Lung microvascular endothelial cell (primary cell): ENCODE data around the gene VWA5B2. TPM values are rescaled to one million over a fixed set of nuclear protein-coding genes. Genes with fewer than 3 reads are reported as not detected.

Source experiments
- DNase-seq, 2 donors: peaks; one replicate each; pipeline versions ENCODE4 v3.0.0 to v3.0.0-alpha.2; 2010; ENCODE audit warnings: low read depth in 2 of 2
- total RNA-seq: library from RNA; depleted of rRNA; stranded (reverse); fragments of >200 nt; gene quantifications from 2 replicates; pipeline ENCODE4 v1.2.1, GENCODE V29; 2014

The VWA5B2 gene
- total RNA-seq: under 0.01 TPM in 1 of 2 replicates, not detected in the other

DNA sequence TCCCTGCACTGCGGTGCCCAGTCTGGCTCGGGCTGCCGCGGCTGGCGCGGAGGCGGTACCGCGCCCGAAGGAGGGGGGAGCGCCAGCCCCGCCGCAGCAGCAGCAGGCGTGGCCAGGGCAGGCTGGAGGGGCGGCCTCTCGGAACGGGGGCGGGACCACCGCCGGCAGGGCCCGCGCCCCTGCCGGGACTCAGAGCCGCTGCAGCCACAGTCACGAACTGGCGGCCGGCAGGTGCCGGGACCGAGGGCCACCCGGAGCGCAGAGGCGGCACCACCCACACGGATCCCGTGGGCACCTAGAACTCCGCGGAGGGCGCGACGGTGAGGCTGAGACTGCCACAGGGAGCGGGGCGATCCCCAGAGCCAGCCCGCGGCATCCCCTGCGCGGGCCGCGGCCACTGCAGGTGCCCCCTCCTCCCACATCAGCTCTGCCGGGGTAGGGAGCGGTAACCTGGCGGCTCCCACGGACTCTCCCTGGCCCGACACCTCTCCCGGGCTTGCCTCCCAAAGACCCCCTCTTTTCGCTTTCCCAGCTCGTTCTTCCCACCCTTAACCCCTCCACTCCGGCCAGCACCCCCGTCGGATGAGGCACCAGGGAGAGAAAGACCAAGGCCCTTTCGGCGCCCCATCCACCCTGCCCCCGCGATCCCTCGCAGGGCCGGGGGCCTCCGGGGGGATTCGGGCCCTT lies at the start of gene VWA5B2:
Gene VWA5B2, plus strand, starts transcription at position 192 of the 687 bp plus-strand sequence. CDS start 944 bp downstream, outside the sequence.
- DNase-seq: peak; percentile 40 to 74

DNA sequence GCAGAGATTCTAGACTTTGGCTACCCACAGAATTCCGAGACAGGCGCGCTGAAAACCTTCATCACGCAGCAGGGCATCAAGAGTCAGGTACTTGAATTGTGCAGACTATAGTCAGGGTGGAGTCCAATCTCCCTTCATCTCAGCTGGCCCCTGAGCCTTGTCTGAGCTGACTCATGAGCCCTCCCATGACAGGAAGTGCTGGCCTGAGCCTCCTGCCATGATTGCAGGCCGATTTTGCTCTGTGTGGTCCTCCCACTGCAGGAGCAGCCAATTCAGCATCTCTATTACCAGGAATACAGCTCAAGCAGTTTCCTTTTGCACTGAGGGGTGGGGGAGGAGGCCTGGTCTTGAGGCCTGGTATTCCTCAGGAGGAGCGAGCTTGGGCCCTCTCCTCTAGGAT lies 49.2 kb upstream of the VWA5B2 start:
- DNase-seq: peak; percentile 15 to 86

DNA sequence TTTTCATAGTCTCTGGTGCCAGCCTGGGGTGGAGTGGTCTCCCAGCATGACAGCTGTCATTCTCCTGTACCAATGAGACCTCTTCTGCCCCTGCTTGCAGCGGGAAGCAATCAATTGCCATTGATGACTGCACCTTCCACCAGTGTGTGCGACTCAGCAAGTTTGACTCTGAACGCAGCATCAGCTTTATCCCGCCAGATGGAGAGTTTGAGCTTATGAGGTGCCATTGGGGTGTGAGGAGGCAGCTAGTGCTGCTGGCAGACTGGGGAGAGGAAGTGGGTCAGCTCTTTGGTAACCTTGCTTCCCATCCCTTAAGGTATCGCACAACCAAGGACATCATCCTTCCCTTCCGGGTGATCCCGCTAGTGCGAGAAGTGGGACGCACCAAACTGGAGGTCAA lies 47.8 kb upstream of the VWA5B2 start:
- no peak for DNase-seq

DNA sequence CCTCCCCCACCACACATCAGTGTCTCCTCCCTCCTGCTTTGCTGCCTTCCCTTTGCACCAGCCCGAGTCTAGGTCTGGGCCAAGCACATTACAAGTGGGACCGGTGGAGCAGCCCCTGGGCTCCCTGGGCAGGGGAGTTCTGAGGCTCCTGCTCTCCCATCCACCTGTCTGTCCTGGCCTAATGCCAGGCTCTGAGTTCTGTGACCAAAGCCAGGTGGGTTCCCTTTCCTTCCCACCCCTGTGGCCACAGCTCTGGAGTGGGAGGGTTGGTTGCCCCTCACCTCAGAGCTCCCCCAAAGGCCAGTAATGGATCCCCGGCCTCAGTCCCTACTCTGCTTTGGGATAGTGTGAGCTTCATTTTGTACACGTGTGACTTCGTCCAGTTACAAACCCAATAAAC lies 45.7 kb upstream of the VWA5B2 start:
- DNase-seq: no peak

- no peak for DNase-seq
Observed at GRCh38 chr3:184184546-184185230, 44.7 kb upstream of the VWA5B2 start.

DNA sequence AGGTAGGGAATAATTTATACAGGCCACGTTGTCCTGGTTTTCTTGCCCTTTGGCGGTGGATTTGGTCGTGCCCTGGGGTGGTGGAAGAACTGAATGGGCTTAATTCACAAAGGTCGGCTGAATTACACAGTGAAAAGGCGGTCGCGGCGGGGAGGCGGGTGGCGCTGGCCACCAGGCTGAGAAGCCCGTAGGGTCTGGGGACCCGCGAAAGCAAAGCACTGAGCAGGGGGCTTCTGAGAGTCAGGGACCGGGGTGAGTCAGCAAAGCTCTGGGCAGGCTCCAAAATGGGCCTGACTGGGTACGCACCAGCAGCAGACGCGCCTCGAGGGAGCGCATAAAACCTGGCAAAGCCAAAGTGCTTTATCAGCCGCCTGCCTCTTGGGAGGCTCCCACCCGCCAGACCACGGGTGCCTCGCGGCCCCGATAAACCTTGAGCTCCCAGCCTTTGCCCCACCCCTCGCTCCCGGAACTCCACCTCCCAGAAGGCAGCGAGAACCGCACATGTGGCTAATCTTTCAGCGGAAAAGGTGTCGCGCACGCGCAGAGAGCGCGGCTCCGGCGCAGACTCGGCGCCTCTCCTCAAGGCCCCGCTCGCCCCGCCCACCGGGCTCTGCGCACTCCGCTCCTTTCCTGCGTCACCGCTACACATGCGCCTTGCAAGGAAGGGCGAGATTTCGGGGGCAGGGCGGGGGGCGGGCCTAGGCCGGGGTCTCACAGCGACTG lies 43.8 kb upstream of the VWA5B2 start:
- DNase-seq: peak; percentile 99

DNA sequence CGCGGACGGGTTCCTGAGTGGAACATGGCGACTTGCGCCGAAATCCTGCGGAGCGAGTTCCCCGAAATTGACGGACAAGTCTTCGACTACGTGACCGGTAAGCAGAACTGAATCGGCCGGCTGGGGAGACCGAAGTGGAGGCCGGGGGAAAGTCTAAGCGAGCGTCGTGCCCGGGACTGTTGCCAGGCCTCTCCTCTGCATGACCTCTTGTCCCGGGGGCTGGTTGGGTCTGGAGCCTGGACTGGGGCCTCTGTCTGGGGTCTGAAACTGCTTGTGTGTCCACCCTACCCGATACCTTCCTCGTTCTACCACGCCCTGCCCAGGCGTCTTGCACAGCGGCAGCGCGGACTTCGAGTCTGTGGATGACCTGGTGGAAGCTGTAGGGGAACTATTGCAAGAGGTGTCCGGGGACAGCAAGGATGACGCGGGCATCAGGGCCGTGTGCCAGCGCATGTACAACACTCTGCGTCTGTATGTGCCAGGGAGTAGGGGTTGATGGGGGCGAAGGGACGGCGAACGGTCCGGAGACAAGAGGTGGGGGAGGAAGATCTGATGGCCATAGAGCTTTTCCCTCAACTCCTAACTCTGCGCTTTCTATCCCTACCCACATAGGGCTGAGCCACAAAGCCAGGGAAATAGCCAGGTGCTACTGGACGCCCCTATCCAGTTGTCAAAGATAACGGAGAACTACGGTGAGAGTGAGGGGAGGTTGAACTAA lies 43.0 kb upstream of the VWA5B2 start, which contains the start of gene ABCF3:
Gene ABCF3, plus strand, starts transcription at position 16 of the 718 bp plus-strand sequence. Its CDS starts 9 bp downstream, at position 25.
- peak; percentile 51 to 59 for DNase-seq

DNA sequence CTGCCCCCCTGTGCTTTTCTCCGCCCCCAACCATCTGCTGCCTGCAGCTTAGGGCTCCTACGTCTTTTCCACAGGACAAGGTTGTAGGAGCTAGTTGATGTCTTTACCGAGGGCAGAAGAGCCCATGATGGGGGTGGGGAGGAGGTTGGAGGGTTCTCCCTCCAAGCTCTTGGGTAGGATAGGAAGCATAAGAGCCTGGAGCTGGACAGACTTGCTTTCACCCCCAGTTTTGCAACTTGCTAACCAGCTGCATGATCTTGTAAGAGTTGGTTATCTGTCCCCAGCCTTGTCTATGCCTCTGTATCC lies 42.5 kb upstream of the VWA5B2 start:
- DNase-seq: no peak

GRCh38 chr3:184188080-184188479 lies 41.3 kb upstream of the VWA5B2 start:
- DNase-seq: no peak

DNA sequence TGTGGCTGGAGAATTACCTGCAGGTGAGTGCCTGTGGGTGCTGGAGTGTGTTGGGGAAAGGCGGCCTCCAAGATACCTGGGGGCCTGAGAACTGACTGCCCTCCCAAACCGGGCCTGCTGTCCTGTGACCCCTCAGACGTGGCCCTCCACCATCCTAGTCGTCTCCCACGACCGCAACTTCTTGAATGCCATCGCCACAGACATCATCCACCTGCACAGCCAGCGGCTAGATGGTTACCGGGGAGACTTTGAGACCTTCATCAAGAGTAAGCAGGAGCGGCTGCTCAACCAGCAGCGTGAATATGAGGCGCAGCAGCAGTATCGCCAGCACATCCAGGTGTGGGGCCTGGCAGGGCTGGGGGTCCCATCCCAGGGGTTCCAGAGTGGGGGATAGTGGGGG lies 40.0 kb upstream of the VWA5B2 start:
- no peak for DNase-seq

DNA sequence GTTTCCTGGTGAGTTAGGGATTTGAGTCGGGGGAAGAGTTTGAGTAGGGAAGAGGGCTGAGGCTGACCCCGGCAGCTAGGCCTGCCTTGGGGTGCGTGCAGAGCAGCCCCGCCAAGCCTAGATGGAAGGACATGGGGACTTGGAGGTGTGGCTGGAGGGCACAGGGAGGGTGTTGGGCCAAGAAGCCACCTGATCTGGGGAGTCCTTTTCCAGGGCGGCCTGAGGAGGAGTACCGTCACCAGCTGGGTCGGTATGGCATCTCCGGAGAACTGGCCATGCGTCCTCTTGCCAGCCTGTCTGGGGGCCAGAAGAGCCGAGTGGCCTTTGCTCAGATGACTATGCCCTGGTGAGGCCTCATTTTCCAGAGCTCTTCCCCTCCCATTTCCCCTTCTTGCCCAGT lies 36.5 kb upstream of the VWA5B2 start:
- no peak for DNase-seq

- no peak for DNase-seq
Observed at GRCh38 chr3:184193991-184194539, 35.3 kb upstream of the VWA5B2 start.

DNA sequence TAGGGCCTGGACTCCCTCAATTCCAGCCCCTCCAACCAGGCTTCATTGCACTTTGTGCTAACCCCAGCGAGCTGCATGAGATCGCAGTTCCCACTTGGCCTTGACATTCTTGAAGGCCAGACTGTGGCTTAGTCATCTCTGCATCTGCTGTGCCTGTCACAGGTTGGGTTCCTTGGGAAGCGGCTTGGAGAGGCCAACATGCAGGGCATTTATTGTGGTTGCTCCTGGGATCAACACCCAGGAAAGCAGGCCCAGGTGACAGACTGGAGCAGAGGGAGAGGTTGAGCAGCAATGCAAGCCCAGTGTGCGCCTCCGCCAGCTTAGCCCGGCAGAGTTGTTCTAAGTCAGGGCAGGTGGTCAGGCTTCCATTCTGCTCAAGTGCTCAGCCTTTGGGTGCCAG lies 32.8 kb upstream of the VWA5B2 start:
- DNase-seq: no peak

DNA sequence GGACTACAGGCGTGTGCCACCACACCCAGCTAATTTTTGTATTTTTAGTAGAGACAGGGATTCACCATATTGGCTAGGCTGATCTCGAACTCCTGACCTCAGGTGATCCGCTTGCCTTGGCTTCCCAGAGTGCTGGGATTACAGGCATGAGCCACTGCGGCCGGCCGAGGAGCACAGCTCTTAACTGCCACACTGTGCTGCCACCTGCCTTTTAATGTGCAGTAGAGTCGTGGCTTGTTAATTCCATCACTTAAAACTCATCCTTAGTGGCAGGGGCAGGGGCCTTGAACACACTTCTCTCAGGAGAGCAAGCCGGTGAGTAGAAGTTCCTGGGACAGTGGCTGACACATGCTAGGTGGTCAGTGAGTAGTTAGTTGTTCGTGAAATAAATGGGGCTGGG lies 30.9 kb upstream of the VWA5B2 start:
- no peak for DNase-seq

- no peak for DNase-seq
Observed at GRCh38 chr3:184200825-184201224, 28.6 kb upstream of the VWA5B2 start.

DNA sequence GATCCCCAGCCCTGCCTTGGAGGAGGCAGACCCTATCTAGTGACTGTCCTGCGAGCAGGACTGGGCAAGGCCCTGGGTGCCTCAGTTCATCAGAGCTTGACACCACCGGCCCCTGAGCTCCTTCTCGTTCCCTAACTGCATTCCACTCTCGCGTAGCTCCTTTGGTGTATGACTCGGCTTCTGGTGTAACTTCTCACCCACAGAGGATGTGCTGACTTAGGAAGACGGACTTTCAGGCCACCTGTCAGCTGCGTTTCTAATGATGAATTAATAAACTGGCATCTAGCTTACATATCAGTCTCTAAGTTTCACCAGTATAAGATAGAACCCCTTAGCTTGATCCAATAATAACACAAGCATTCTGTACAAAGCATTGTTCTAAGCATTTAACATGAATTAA lies 25.9 kb upstream of the VWA5B2 start:
- DNase-seq: no peak

DNA sequence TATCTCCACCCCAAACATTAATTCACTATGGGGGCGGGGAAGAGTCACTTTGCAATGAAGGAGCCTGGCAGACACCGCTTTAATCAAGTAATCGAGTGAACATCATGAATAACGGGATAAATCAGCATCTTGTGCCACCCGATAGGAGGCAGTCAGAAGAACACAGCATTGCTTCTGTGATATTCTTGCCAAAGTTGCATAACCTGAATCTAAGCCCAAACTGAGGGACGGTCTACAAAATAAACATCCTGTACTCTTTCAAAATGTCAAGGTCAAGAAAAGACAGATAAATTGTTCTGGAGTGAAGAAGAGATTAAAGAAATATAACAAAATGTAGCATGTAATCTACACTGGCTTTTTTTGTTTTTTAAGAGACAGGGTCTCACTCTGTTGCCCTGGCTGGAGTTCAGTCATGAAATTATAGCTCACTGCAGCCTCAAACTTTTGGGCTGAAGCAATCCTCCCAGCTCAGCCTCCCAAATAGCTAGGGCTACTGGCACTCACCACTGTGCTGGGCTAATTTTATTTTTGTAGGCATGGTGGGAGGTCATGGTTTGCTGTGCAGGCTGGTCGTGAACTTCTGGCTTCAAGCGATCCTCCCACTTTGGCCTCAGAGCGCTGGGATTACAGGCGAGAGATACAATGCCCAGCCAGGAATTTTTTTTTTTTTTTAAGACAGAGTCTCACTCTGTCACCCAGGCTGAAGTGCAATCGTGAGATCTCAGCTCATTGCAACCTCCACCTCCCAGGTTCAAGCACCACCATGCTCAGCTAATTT lies 20.1 kb upstream of the VWA5B2 start:
- no peak for DNase-seq

GRCh38 chr3:184211297-184211696 lies 18.1 kb upstream of the VWA5B2 start:
- no peak for DNase-seq

GRCh38 chr3:184211718-184212117 lies 17.7 kb upstream of the VWA5B2 start:
- no peak for DNase-seq

DNA sequence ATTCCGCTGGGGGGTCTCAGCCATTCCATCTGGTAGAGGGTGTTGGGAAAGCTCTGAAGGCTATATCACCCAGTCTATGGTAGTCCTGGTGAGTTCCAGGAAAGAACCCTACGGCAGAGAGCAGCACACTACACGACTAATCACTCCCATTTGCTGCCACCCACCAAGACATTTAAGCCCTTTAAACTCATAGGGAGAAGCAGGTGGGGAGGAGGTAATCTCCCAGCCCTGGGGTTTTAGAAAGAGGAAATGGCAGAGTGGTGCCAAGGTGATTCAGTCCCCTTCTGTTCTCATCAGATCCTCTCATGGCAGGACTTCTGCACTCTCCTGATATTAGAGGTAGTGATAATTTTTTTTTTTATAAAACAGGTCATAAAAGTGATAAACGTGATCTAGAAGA lies 10.6 kb upstream of the VWA5B2 start:
- DNase-seq: no peak

DNA sequence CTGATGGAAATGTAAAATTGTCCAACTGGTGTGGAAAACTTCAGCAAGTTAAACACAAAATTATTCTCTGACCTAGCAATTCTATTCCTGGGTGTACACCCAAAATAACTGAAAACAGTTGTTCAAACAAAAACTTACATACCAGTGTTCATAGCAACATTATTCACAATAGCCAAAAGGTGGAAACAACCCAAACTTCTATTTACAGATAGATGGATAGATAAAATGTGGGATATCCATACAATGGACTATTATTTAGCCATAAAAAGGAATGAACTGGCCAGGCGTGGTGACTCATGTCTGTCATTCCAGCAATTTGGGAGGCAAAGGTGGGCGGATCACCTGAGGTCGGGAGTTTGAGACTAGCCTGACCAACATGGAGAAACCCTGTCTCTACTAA lies 6.9 kb upstream of the VWA5B2 start:
- no peak for DNase-seq
